ENCODE results near the gene PCSK5.

DNA sequence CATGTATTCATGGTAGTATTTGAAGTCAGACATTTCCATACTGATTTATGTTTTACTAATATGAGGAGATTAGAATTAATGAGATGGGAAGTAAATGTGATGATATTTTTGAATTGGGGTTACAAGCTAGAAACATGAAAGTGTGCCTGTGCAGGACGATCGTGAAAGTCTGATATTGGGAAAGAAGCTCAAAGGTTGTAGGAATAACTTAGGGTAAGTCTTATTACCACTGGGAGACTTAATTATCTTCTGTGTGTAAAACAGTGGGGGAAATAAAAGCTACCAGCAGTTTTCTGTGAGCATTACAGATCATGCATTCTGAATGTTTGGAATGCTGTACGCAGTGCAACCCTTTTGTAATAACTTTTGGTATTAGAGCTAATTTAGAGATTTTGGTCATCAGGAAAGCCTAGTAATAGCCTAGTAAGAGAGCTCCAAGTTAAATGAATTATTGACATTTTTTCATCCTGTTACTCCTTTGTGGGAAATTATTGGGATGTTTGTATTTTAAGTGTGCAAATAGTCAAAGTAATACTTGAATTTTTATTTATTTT lies 153.9 kb downstream of the PCSK5 start:
- TF ChIP-seq, protein P1, sequence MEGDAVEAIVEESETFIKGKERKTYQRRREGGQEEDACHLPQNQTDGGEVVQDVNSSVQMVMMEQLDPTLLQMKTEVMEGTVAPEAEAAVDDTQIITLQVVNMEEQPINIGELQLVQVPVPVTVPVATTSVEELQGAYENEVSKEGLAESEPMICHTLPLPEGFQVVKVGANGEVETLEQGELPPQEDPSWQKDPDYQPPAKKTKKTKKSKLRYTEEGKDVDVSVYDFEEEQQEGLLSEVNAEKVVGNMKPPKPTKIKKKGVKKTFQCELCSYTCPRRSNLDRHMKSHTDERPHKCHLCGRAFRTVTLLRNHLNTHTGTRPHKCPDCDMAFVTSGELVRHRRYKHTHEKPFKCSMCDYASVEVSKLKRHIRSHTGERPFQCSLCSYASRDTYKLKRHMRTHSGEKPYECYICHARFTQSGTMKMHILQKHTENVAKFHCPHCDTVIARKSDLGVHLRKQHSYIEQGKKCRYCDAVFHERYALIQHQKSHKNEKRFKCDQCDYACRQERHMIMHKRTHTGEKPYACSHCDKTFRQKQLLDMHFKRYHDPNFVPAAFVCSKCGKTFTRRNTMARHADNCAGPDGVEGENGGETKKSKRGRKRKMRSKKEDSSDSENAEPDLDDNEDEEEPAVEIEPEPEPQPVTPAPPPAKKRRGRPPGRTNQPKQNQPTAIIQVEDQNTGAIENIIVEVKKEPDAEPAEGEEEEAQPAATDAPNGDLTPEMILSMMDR (optimal IDR thresholded peaks at IDR 0.05 in 1 of 3, IDR thresholded peaks at IDR 0.05 in 1 of 3, conservative IDR thresholded peaks at IDR 0.05 in 1 of 3; ENCODE audit: extremely low read depth in 1 of 3, insufficient read depth in 2 of 3, low read length in 3 of 3) = no peak
- no peak for TF ChIP-seq EZH2 (IDR thresholded peaks at IDR 0.05; ENCODE audit: low read length)
